Measurements from ENCODE around the gene CEP128.

DNA sequence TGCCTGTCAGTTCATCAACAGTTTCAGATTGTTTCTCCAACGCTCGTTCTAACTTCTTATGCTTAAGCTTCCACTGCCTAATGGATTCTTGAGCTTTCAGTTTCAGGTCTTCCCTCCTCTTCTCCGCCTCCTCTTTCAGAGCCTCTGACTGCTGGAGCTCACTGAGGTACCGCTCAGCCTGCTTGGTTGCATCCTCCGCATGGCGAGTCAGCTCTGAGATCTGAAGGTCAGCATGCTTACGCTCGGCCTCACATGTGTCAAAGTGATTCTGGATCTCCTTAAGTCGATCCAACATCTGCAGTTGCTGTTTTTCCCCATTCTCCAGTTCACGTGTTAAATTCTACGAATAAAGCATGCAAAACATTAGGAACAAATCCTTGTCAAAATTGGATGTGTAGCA, 148.8 kb downstream of the CEP128 start:
- TF ChIP-seq EZH2 (IDR thresholded peaks at IDR 0.05; ENCODE audit: borderline replicate concordance, low read depth, low read length, severe bottlenecking): no peak
- TF ChIP-seq, protein P1, sequence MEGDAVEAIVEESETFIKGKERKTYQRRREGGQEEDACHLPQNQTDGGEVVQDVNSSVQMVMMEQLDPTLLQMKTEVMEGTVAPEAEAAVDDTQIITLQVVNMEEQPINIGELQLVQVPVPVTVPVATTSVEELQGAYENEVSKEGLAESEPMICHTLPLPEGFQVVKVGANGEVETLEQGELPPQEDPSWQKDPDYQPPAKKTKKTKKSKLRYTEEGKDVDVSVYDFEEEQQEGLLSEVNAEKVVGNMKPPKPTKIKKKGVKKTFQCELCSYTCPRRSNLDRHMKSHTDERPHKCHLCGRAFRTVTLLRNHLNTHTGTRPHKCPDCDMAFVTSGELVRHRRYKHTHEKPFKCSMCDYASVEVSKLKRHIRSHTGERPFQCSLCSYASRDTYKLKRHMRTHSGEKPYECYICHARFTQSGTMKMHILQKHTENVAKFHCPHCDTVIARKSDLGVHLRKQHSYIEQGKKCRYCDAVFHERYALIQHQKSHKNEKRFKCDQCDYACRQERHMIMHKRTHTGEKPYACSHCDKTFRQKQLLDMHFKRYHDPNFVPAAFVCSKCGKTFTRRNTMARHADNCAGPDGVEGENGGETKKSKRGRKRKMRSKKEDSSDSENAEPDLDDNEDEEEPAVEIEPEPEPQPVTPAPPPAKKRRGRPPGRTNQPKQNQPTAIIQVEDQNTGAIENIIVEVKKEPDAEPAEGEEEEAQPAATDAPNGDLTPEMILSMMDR (IDR thresholded peaks at IDR 0.05; ENCODE audit: borderline replicate concordance, extremely low read depth, low read length, poor library complexity, severe bottlenecking): no peak

Measured in DND-41 (cell line).